Measurements from ENCODE around the gene CHST8.
"Not testable (repeated sequence)": the region's sequence is repeated elsewhere in the genome, so short reads cannot be mapped to it uniquely, and the experiment has no call there.

The CHST8 gene

DNA sequence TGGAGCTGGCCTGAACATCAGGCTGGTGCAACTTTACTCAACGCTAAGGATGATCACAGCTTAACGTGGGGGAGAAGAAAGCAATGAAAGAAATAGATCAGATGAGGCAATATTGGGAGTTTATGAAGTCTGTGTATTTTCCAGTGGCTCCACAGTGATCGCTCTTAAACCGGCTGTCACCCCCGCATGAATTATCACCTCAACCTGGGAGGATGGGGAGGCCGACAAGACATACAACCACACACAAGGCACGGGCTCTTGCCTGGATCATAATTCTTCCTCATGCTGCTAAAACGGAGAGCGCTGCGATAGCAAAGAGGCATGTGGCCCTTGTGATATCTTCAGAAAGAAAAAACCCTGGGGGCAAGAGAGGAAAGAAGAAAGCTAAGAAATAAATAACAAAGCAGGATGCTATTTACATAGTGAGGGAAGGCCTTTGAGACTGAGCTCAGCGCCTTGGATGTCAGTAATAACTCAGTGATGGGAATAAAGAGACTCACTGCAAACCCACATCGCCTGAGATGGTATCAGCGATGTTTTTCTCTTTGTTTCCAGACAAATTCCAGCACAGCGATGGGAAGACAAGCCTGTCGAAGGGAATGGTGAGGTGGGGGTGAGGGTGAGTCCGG is 19.1 kb upstream of the CHST8 start:
- H3K4me3 ChIP-seq (ENCODE audit: low read length): no peak overlapping the region
- H3K27ac ChIP-seq (ENCODE audit: low read length): no peak overlapping the region
- H3K27me3 ChIP-seq (ENCODE audit: control insufficient read depth, insufficient read depth, low read length): no peaks in the 10 kb centered on the region
- peaks cover 6% of the 10 kb centered on the region for H3K9me3 ChIP-seq (ENCODE audit: control insufficient read depth, low read depth, low read length)
- no peaks in the 10 kb centered on the region for H3K36me3 ChIP-seq (ENCODE audit: control insufficient read depth, low read depth, low read length)
- H3K9ac ChIP-seq (ENCODE audit: low read length): no peak overlapping the region
- H3K4me1 ChIP-seq (ENCODE audit: control insufficient read depth, low read depth, low read length): no peaks in the 10 kb centered on the region

DNA sequence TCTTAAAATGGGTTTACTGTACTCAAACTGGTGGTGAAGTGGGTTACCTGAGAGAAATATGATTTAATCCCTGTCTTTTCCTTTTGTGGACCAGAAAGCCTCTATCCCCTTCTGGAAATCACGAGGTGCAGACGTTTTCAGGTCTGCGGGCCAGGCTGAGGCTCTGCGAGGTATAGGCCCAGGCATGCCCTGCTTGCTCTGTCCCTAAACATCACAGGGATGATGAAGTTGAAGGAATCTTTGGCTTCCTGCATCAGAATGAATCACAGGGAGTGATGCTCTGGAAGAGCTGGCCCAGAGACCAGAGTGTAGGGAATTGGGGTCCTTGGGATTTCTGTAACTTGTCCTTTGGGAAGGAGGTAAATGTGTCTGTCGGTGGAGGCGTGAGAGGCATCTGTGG is 18.4 kb upstream of the CHST8 start:
- no peak overlapping the region for H3K9ac ChIP-seq (ENCODE audit: low read length)
- H3K27me3 ChIP-seq (ENCODE audit: control insufficient read depth, insufficient read depth, low read length): no peaks in the 10 kb centered on the region
- H3K4me3 ChIP-seq (ENCODE audit: low read length): no peak overlapping the region
- H3K36me3 ChIP-seq (ENCODE audit: control insufficient read depth, low read depth, low read length): no peaks in the 10 kb centered on the region
- no peak overlapping the region for H3K27ac ChIP-seq (ENCODE audit: low read length)
- no peaks in the 10 kb centered on the region for H3K4me1 ChIP-seq (ENCODE audit: control insufficient read depth, low read depth, low read length)
- peaks cover 6% of the 10 kb centered on the region for H3K9me3 ChIP-seq (ENCODE audit: control insufficient read depth, low read depth, low read length)

DNA sequence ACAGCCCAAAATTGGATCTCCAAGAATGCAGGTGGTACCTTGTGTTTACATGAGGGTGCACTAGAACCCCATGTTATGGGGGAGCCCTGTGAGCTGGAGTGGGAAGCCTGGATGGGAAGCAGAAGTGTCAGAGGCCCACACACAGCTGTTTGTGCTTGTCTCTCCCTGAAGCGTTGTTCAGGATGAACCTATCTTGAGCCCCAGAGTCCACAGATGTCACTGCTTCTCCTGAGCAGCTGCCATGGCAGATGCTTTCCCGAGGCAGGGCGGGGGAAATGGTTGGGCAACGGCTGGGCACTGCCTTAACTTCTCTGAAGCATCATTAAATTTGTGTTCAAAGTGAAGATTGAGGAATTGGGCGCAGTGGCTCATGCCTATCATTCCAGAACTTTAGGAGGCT is 17.1 kb upstream of the CHST8 start:
- no peak overlapping the region for H3K9ac ChIP-seq (ENCODE audit: low read length)
- no peaks in the 10 kb centered on the region for H3K4me1 ChIP-seq (ENCODE audit: control insufficient read depth, low read depth, low read length)
- no peak overlapping the region for H3K27ac ChIP-seq (ENCODE audit: low read length)
- peaks cover 10% of the 10 kb centered on the region for H3K9me3 ChIP-seq (ENCODE audit: control insufficient read depth, low read depth, low read length)
- no peaks in the 10 kb centered on the region for H3K27me3 ChIP-seq (ENCODE audit: control insufficient read depth, insufficient read depth, low read length)
- no peaks in the 10 kb centered on the region for H3K36me3 ChIP-seq (ENCODE audit: control insufficient read depth, low read depth, low read length)
- H3K4me3 ChIP-seq (ENCODE audit: low read length): no peak overlapping the region

DNA sequence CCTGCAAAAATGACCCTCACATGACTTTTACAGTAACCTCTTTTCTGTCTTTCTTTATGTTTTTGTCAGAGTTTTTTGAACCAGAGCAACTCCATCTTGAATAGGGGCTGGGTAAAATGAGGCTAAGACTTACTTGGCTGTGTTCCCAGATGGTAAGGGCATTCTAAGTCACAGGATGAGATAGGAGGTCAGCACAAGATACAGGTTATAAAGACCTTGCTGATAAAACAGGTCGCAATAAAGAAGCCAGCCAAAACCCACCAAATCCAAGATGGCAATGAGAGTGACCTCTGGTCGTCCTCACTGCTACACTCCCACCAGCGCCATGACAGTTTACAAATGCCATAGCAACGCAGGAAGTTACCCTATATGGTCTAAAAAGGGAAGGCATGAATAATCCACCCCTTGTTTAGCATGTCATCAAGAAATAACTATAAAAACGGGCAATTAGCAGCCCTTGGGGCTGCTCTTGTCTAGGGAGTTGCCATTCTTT is 15.9 kb upstream of the CHST8 start:
- H3K4me1 ChIP-seq (ENCODE audit: control insufficient read depth, low read depth, low read length); H3K27ac ChIP-seq (ENCODE audit: low read length); H3K27me3 ChIP-seq (ENCODE audit: control insufficient read depth, insufficient read depth, low read length); H3K9ac ChIP-seq (ENCODE audit: low read length); H3K36me3 ChIP-seq (ENCODE audit: control insufficient read depth, low read depth, low read length); H3K4me3 ChIP-seq (ENCODE audit: low read length): not testable (repeated sequence)
- H3K9me3 ChIP-seq (ENCODE audit: control insufficient read depth, low read depth, low read length): peaks cover 10% of the 10 kb centered on the region

DNA sequence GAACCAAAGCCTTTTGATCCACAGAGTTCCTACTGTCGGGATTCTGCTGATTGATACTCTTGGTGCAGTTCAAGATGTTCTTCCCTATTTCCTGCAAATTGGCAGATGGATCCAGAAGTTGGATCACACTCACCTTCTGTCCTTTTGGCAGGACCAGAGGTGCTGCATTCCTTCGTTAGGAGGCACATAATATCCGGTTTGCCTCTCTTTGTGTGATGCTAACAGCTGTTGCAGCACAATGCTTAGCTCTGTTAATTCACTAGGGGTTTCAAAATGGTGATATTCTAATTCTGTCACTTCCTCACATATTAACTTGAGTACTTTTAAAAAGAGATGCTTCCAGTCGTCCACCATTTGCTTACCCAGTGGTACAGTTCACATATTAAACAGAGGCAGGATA is 15.2 kb upstream of the CHST8 start:
- no peak overlapping the region for H3K9ac ChIP-seq (ENCODE audit: low read length)
- no peaks in the 10 kb centered on the region for H3K27me3 ChIP-seq (ENCODE audit: control insufficient read depth, insufficient read depth, low read length)
- H3K4me1 ChIP-seq (ENCODE audit: control insufficient read depth, low read depth, low read length): no peaks in the 10 kb centered on the region
- H3K36me3 ChIP-seq (ENCODE audit: control insufficient read depth, low read depth, low read length): no peaks in the 10 kb centered on the region
- no peak overlapping the region for H3K27ac ChIP-seq (ENCODE audit: low read length)
- H3K9me3 ChIP-seq (ENCODE audit: control insufficient read depth, low read depth, low read length): peaks cover 9% of the 10 kb centered on the region
- no peak overlapping the region for H3K4me3 ChIP-seq (ENCODE audit: low read length)

DNA sequence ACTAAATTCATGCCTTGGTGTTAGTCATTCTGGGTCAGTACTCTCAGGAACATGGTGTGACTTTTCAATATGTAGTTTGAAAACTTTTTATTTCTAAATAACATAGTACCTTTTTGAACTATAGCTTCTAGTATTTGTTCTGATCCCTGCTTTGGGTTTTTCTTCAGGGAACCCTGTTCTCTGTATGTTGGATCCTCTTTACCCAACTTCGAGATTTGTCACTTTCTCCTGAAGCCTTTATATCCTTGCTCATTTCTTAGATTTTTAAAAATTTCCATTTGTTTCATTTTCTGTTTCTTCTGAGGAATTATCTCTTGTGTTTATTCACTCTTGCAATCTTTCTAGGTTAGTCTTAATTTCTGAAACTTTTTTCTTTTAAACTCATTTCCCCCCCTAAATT is 12.4 kb upstream of the CHST8 start:
- H3K4me1 ChIP-seq (ENCODE audit: control insufficient read depth, low read depth, low read length): no peaks in the 10 kb centered on the region
- H3K4me3 ChIP-seq (ENCODE audit: low read length): no peak overlapping the region
- H3K27me3 ChIP-seq (ENCODE audit: control insufficient read depth, insufficient read depth, low read length): no peaks in the 10 kb centered on the region
- no peaks in the 10 kb centered on the region for H3K36me3 ChIP-seq (ENCODE audit: control insufficient read depth, low read depth, low read length)
- H3K9ac ChIP-seq (ENCODE audit: low read length): no peak overlapping the region
- no peak overlapping the region for H3K27ac ChIP-seq (ENCODE audit: low read length)
- H3K9me3 ChIP-seq (ENCODE audit: control insufficient read depth, low read depth, low read length): peaks cover 4% of the 10 kb centered on the region

DNA sequence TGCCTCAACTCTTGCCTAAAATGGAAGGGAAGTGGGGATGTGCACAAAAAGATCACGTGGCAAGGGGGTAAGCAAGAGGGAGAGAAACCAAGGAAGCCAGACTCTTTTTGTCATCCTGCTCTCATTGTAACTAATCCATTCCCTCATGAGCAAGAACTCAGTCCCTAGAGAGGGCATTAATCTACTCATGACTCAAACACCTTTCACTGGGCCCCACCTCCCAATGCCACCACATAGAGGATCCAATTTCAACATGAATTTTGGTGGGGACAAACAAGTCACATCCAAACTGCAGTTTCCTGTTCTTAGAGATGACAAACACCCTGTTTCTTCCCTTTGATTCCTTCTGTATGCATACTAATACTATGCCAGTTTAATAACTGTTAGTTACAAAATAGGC is 11.2 kb upstream of the CHST8 start:
- Histone ChIP-seq H3K4me3 (ENCODE audit: low read length) (no peak overlapping the region), H3K27ac (ENCODE audit: low read length) (no peak overlapping the region), H3K4me1 (ENCODE audit: control insufficient read depth, low read depth, low read length) (no peaks in the 10 kb centered on the region), H3K9me3 (ENCODE audit: control insufficient read depth, low read depth, low read length) (peaks cover 4% of the 10 kb centered on the region), H3K9ac (ENCODE audit: low read length) (no peak overlapping the region), H3K27me3 (ENCODE audit: control insufficient read depth, insufficient read depth, low read length) (no peaks in the 10 kb centered on the region), H3K36me3 (ENCODE audit: control insufficient read depth, low read depth, low read length) (no peaks in the 10 kb centered on the region)

DNA sequence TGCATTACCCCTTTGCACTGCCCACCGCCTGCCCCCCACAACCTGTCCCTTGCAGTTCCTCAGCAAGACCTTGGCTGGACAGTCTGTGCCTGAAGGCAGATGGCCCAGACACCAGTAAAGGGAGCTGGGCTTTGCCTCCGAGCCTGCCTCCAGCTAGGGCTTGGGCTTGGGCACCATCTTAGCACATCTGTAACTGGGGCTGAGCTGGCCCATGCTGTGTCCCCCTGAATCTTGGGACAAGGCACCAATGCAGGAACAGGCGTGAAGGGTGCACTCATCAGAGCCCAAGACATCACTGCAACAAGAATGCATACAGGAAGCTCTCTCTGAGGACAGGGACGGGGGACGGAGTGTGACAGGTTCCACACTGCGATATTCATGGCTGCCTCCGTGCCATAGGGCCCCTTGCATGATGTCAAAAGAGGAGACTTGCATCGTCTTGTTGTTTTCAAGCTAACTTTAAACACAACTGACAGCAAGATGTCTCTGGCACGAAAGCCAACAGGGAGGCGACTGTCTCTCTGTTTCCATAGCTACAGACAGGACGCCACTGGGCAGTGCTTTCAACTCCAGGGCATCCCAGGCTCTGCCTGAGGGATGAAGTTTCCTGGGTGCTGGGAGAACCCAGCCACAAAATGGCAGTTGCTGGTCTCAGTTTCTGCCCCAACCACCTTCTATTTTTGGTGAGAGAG is 8.7 kb upstream of the CHST8 start:
- no peak overlapping the region for H3K27ac ChIP-seq (ENCODE audit: low read length)
- no peak overlapping the region for H3K4me3 ChIP-seq (ENCODE audit: low read length)
- H3K27me3 ChIP-seq (ENCODE audit: control insufficient read depth, insufficient read depth, low read length): peaks cover 3% of the 10 kb centered on the region
- no peaks in the 10 kb centered on the region for H3K4me1 ChIP-seq (ENCODE audit: control insufficient read depth, low read depth, low read length)
- H3K9ac ChIP-seq (ENCODE audit: low read length): no peak overlapping the region
- H3K36me3 ChIP-seq (ENCODE audit: control insufficient read depth, low read depth, low read length): no peaks in the 10 kb centered on the region
- H3K9me3 ChIP-seq (ENCODE audit: control insufficient read depth, low read depth, low read length): peaks cover 4% of the 10 kb centered on the region

DNA sequence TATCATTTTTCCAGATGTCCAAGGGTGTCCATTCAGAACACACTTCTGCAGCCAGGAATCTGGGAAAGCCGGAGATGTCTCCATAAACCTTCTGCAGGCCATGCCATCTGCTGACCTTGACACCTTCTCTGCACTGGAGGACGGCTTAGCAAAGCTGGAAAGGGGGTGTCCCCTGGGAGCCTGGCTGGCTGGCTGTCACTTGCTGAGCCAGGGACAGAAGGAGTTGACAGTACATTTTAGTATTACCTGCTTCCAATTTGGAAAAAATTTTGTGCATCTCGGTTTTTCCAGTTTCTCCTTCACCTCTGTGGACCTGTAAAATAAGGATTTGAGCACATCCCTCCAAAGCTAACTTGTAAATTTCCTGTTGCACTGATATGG is 8.1 kb upstream of the CHST8 start:
- no peaks in the 10 kb centered on the region for H3K36me3 ChIP-seq (ENCODE audit: control insufficient read depth, low read depth, low read length)

DNA sequence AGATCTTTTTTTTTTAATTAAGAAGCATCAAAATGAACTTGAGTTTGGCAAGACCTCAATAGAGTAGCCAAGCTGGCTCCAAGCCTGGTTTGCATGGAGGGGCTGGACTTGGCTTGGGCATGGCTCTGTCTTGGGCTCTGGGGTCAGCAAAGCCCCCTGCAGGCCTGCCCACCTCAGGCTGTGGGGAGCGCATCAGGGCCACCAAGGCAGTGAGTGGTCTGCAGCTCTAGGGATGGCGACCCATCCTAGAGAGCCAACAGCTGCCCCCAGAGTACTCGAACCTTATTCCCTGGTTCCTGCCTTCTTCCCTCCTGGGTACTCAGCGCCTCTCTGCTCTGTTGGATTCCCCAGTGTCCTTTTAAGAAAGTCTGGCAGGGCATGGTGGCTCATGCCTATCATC is 5.4 kb upstream of the CHST8 start:
- Histone ChIP-seq H3K36me3 (ENCODE audit: control insufficient read depth, low read depth, low read length) (no peaks in the 10 kb centered on the region), H3K4me3 (ENCODE audit: low read length) (no peak overlapping the region)

More for the DNA sequence above, 8.1 kb upstream of the CHST8 start:
- Histone ChIP-seq H3K4me3 (ENCODE audit: low read length) (no peak overlapping the region), H3K9me3 (ENCODE audit: control insufficient read depth, low read depth, low read length) (peaks cover 4% of the 10 kb centered on the region), H3K27ac (ENCODE audit: low read length) (no peak overlapping the region), H3K4me1 (ENCODE audit: control insufficient read depth, low read depth, low read length) (no peaks in the 10 kb centered on the region), H3K27me3 (ENCODE audit: control insufficient read depth, insufficient read depth, low read length) (peaks cover 6% of the 10 kb centered on the region), H3K9ac (ENCODE audit: low read length) (no peak overlapping the region)

DNA sequence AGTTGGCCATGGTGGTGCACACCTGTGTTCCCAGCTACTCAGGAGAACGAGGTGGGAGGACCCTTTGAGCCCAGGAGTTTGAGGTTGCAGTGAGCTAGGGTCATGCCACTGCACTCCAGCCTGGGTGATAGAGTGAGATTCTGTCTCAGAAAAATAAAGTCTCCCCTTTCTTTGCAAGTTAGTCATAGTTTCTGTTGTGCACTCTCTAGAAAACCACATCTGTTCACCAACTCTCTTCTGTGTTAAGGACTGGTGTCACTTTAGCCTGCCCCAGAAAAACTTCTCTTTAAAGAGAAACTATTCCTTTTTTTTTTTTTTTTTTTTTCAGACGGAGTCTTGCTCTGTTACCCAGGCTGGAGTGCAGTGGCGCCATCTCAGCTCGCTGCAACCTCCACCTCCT is 4.9 kb upstream of the CHST8 start:
- no peak overlapping the region for H3K4me3 ChIP-seq (ENCODE audit: low read length)
- H3K9ac ChIP-seq (ENCODE audit: low read length): no peak overlapping the region
- H3K9me3 ChIP-seq (ENCODE audit: control insufficient read depth, low read depth, low read length): no peaks in the 10 kb centered on the region
- no peak overlapping the region for H3K27ac ChIP-seq (ENCODE audit: low read length)
- H3K27me3 ChIP-seq (ENCODE audit: control insufficient read depth, insufficient read depth, low read length): peaks cover 34% of the 10 kb centered on the region
- no peaks in the 10 kb centered on the region for H3K4me1 ChIP-seq (ENCODE audit: control insufficient read depth, low read depth, low read length)
- H3K36me3 ChIP-seq (ENCODE audit: control insufficient read depth, low read depth, low read length): no peaks in the 10 kb centered on the region

More for the DNA sequence above, 5.4 kb upstream of the CHST8 start:
- H3K9me3 ChIP-seq (ENCODE audit: control insufficient read depth, low read depth, low read length): no peaks in the 10 kb centered on the region
- no peaks in the 10 kb centered on the region for H3K4me1 ChIP-seq (ENCODE audit: control insufficient read depth, low read depth, low read length)
- H3K27ac ChIP-seq (ENCODE audit: low read length): no peak overlapping the region
- no peak overlapping the region for H3K9ac ChIP-seq (ENCODE audit: low read length)
- peaks cover 33% of the 10 kb centered on the region for H3K27me3 ChIP-seq (ENCODE audit: control insufficient read depth, insufficient read depth, low read length)

DNA sequence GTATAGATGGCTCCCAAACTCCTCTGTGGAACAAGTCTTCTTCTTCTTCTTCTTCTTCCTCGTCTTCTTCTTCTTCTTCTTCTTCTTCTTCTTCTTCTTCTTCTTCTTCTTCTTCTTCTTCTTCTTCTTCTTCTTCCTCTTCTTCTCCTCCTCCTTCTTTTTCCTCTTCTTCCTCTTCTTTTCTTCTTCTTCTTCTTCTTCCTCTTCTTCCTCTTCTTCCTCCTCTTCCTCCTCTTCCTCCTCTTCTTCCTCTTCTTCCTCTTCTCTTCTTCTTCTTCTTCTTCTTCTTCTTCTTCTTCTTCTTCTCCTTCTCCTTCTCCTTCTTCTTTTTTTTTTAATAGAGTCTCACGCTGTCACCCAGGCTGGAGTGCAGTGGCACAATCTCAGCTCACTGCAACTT is 3.4 kb upstream of the CHST8 start:
- H3K27me3 ChIP-seq (ENCODE audit: control insufficient read depth, insufficient read depth, low read length): peaks cover 48% of the 10 kb centered on the region

More for the DNA sequence above, 3.4 kb upstream of the CHST8 start:
- H3K36me3 ChIP-seq (ENCODE audit: control insufficient read depth, low read depth, low read length); H3K4me1 ChIP-seq (ENCODE audit: control insufficient read depth, low read depth, low read length); H3K9ac ChIP-seq (ENCODE audit: low read length); H3K27ac ChIP-seq (ENCODE audit: low read length); H3K4me3 ChIP-seq (ENCODE audit: low read length); H3K9me3 ChIP-seq (ENCODE audit: control insufficient read depth, low read depth, low read length): not testable (repeated sequence)

Data from iPS-18a (cell line).